MM.1S (cell line): ENCODE measurements around the gene DDX21.

Source experiments
- CTCF ChIP-seq: fragments of 300-600 bp; sonication (generic); IDR thresholded peaks from 2 replicates; pipeline ENCODE4 v1.5.1; 2016; ENCODE audit warnings: antibody characterized with exemption, low read length, mixed read lengths
- EZH2 ChIP-seq: fragments of 300-600 bp; sonication (generic); optimal IDR thresholded peaks from 2 replicates; pipeline ENCODE3; 2017; ENCODE audit warnings: low read depth, mild to moderate bottlenecking, antibody characterized with exemption, low read length, mixed read lengths

- peak; percentile 71 for TF ChIP-seq CTCF
- no peak for TF ChIP-seq EZH2
Observed at GRCh38 chr10:68955832-68956532, at the start of gene DDX21.
